CD4-positive, alpha-beta T cell (primary cell): ENCODE results near the gene LAMP2. TPM values are rescaled to one million over a fixed set of nuclear protein-coding genes. Genes with fewer than 3 reads are reported as not detected.
"Not testable (repeated sequence)": the region's sequence is repeated elsewhere in the genome, so short reads cannot be mapped to it uniquely, and the experiment has no call there.

ENCODE experiments used
- ATAC-seq: fragments of 200-7000 bp; cut with Tn5 transposase; one replicate; pipeline ENCODE4 v1.10.0; 2022; ENCODE audit warnings: mild to moderate bottlenecking; ENCODE audit not compliant: poor library complexity
- CTCF ChIA-PET: fragments of 350-600 bp; sonication (Branson Sonifier 250); formaldehyde crosslinking; loops from one replicate; lab custom pipeline; 2021; ENCODE audit warnings: antibody characterized with exemption, inconsistent platforms; lab: Charles Lee
- POLR2A ChIA-PET: fragments of 350-600 bp; sonication (Branson Sonifier 250); formaldehyde crosslinking; loops from one replicate; lab custom pipeline; 2021; ENCODE audit warnings: antibody characterized with exemption, inconsistent platforms; lab: Charles Lee
- DNase-seq, 14 experiments: peaks; one replicate each; pipeline ENCODE4 v3.0.0-alpha.2; 2013 to 2020; ENCODE audit warnings: mixed read lengths in 2 of 14
- H3K27ac ChIP-seq, 2 donors: one replicate each; pipeline versions ENCODE4 v1.5.1 to v1.7.0; 2013; ENCODE audit warnings: low read length in 2 of 2, low read depth in 1 of 2, mild to moderate bottlenecking in 1 of 2
- H3K27me3 ChIP-seq, 2 experiments: 1 replicate in 1 of 2; 2 replicates in 1 of 2; pipeline versions ENCODE4 v1.6.1 to v1.7.0; 2013; ENCODE audit warnings: low read length in 2 of 2, control low read depth in 1 of 2, mild to moderate bottlenecking in 1 of 2, moderate library complexity in 1 of 2; ENCODE audit not compliant: insufficient read depth in 2 of 2, control insufficient read depth in 1 of 2
- H3K36me3 ChIP-seq: one replicate; pipeline ENCODE4 v1.6.1; 2013; ENCODE audit warnings: low read length, control low read depth; ENCODE audit not compliant: insufficient read depth
- H3K4me1 ChIP-seq: one replicate; pipeline ENCODE4 v1.6.1; 2013; ENCODE audit warnings: low read length, control low read depth; ENCODE audit not compliant: insufficient read depth
- H3K4me3 ChIP-seq: one replicate; pipeline ENCODE4 v1.5.1; 2013; ENCODE audit warnings: mild to moderate bottlenecking, low read length, moderate library complexity
- H3K9me3 ChIP-seq, 2 experiments: 1 replicate in 1 of 2; 2 replicates in 1 of 2; pipeline versions ENCODE4 v1.6.1 to v1.7.0; 2013; ENCODE audit warnings: low read length in 2 of 2, mild to moderate bottlenecking in 2 of 2, control low read depth in 1 of 2, moderate library complexity in 1 of 2; ENCODE audit not compliant: control insufficient read depth in 1 of 2, insufficient read depth in 1 of 2
- H3K27ac Mint-ChIP-seq: one replicate; pipeline ENCODE4 v1.8.0; 2020; ENCODE audit warnings: mixed read lengths
- H3K27me3 Mint-ChIP-seq: one replicate; pipeline ENCODE4 v1.8.0; 2021; ENCODE audit warnings: mixed read lengths
- H3K36me3 Mint-ChIP-seq: one replicate; pipeline ENCODE4 v1.8.0; 2021; ENCODE audit warnings: low read depth, mixed read lengths
- H3K4me1 Mint-ChIP-seq: one replicate; pipeline ENCODE4 v1.8.0; 2021; ENCODE audit warnings: low read depth, mixed read lengths
- H3K4me3 Mint-ChIP-seq: one replicate; pipeline ENCODE4 v1.8.0; 2020; ENCODE audit warnings: mild to moderate bottlenecking, mixed read lengths
- H3K9me3 Mint-ChIP-seq: one replicate; pipeline ENCODE4 v1.8.0; 2020; ENCODE audit warnings: mixed read lengths
- intact Hi-C, 2 experiments: fragments of 100-400 bp; cut with DNase I in 1 of 2; cut with micrococcal nuclease in 1 of 2; formaldehyde crosslinking; loops; one replicate each; pipeline versions ENCODE4 v1.15.1 to v1.9.0; 2023 to 2025; cut with DNase I, micrococcal nuclease
- total RNA-seq, 174 experiments: library from RNA in 2 of 174; stranded (reverse) in 2 of 174; gene quantifications; one replicate each; pipeline ENCODE4 v1.2.3 and lab custom pipeline; 2021 to 2026
- TF ChIP-seq, protein P1 (sequence below): fragments of 200-600 bp; IDR thresholded peaks from one replicate; pipeline ENCODE4 v1.8.0; 2022; ENCODE audit warnings: antibody characterized with exemption, mild to moderate bottlenecking

The LAMP2 gene
- total RNA-seq, 2 experiments from 2014 or later = 13.4 to 15.4 TPM

DNA sequence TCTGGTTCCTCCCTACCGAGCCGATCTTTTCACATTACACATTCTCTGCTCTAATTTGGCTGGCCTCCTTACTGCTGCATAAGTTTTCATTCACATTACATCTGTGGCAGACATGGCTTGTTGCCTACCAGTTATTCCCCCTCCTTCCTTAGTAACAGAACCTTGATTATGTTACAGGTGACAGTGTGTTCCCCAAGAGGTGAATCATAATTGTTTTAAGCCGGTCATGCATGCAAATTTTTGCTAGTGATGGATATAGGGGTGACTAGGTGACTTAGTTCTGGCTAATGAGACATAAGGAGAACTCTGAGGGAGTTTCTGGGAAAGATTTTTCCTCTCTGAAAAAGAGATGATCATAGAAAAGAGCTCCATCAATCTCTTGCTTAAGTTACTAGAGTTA is 8.4 kb upstream of the LAMP2 start:
- no peaks in the 10 kb centered on the region for H3K27me3 Mint-ChIP-seq
- CTCF ChIA-PET = interaction anchor here (1.7 kb wide), 1 partner anchor 8 kb away, joined by 4 read pairs; no protein-coding TSS in a partner anchor
- H3K4me1 ChIP-seq = no peaks in the 10 kb centered on the region
- no peaks in the 10 kb centered on the region for H3K36me3 Mint-ChIP-seq
- ATAC-seq (no peak), DNase-seq (no peak)
- no peaks in the 10 kb centered on the region for H3K9me3 Mint-ChIP-seq
- no peaks in the 10 kb centered on the region for H3K27me3 ChIP-seq
- no peak overlapping the region for H3K27ac ChIP-seq
- H3K9me3 ChIP-seq = no peaks in the 10 kb centered on the region
- no peaks in the 10 kb centered on the region for H3K36me3 ChIP-seq
- TF ChIP-seq, protein P1, sequence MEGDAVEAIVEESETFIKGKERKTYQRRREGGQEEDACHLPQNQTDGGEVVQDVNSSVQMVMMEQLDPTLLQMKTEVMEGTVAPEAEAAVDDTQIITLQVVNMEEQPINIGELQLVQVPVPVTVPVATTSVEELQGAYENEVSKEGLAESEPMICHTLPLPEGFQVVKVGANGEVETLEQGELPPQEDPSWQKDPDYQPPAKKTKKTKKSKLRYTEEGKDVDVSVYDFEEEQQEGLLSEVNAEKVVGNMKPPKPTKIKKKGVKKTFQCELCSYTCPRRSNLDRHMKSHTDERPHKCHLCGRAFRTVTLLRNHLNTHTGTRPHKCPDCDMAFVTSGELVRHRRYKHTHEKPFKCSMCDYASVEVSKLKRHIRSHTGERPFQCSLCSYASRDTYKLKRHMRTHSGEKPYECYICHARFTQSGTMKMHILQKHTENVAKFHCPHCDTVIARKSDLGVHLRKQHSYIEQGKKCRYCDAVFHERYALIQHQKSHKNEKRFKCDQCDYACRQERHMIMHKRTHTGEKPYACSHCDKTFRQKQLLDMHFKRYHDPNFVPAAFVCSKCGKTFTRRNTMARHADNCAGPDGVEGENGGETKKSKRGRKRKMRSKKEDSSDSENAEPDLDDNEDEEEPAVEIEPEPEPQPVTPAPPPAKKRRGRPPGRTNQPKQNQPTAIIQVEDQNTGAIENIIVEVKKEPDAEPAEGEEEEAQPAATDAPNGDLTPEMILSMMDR = no peak
- POLR2A ChIA-PET = interaction anchor here (0.7 kb wide), 1 partner anchor 25 kb away, joined by 4 read pairs; no protein-coding TSS in a partner anchor
- no peaks in the 10 kb centered on the region for H3K4me1 Mint-ChIP-seq
- H3K4me3 Mint-ChIP-seq = no peak overlapping the region
- H3K27ac Mint-ChIP-seq = no peak overlapping the region
- no peak overlapping the region for H3K4me3 ChIP-seq
- intact Hi-C loops = loop anchor here in 1 of 2 experiments (2.0 kb wide), 1 partner anchor 99 kb away; no protein-coding TSS in a partner anchor

DNA sequence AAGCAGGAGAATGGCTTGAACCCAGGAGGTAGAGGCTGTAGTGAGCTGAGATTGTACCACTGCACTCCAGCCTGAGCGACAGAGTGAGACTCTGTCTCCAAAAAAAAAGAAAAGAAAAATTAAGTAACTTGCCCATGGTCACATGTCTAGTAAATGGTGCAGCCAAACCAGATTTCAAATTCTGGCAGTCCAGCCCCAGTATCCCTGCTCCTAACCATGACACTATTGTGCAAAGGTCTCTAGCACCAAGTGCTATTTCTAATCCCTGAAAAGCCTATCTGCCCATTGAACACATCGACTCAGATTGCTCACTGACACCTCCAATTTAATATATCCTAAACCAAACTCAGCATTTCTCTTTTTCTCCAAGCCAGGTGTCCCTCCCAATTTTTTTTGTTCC is 7.6 kb upstream of the LAMP2 start:
- ChIA-PET CTCF (interaction anchor here (1.2 to 1.7 kb wide), 2 partner anchors 9 to 96 kb away, joined by 3 to 4 read pairs; no protein-coding TSS in a partner anchor), POLR2A (interaction anchor here (0.7 kb wide), 1 partner anchor 24 kb away, joined by 4 read pairs; no protein-coding TSS in a partner anchor)
- ATAC-seq = no peak

DNA sequence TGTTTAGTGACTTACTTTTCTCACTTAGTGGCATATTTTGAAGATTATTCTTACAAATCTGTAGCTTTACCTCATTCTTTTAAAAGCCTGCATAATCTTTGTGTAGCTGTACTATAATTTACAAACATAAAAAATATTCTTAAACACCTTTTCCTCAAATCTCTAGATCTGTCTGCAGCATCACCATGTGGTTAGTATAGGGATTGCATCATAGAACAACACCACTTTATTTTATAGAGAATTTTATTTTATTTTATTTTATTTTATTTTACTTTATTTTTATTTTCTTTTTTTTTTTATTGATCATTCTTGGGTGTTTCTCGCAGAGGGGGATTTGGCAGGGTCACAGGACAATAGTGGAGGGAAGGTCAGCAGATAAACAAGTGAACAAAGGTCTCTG is 6.4 kb upstream of the LAMP2 start:
- H3K4me3 Mint-ChIP-seq, H3K27ac ChIP-seq, H3K9me3 ChIP-seq, H3K4me1 ChIP-seq, H3K27ac Mint-ChIP-seq, H3K4me1 Mint-ChIP-seq, H3K27me3 ChIP-seq, H3K9me3 Mint-ChIP-seq, H3K36me3 Mint-ChIP-seq, H3K27me3 Mint-ChIP-seq, H3K4me3 ChIP-seq, H3K36me3 ChIP-seq: not testable (repeated sequence)
- intact Hi-C loops = loop anchor here in 1 of 2 experiments (1.0 kb wide), 1 partner anchor 95 kb away; no protein-coding TSS in a partner anchor
- ATAC-seq = peak; percentile 49
- peak in 3 of 14 experiments; percentile 44 to 55 (median 54) for DNase-seq
- CTCF ChIA-PET = interaction anchor here (0.6 to 1.8 kb wide), 7 partner anchors 10 to 166 kb away, joined by 3 to 5 read pairs (median 4); no protein-coding TSS in a partner anchor
- TF ChIP-seq, protein P1 = peak; percentile 61
- POLR2A ChIA-PET = interaction anchor here (1.0 kb wide), 1 partner anchor 18 kb away, joined by 4 read pairs; no protein-coding TSS in a partner anchor

More for the DNA sequence above, 7.6 kb upstream of the LAMP2 start:
- intact Hi-C loops = loop anchor here in 1 of 2 experiments (2.0 kb wide), 1 partner anchor 98 kb away; no protein-coding TSS in a partner anchor
- H3K9me3 ChIP-seq = no peaks in the 10 kb centered on the region
- TF ChIP-seq, protein P1 = no peak
- Mint-ChIP-seq H3K27ac (no peak overlapping the region), H3K4me1 (no peaks in the 10 kb centered on the region), H3K27me3 (no peaks in the 10 kb centered on the region), H3K4me3 (no peak overlapping the region), H3K9me3 (no peaks in the 10 kb centered on the region), H3K36me3 (no peaks in the 10 kb centered on the region)
- no peak overlapping the region for H3K4me3 ChIP-seq
- H3K27ac ChIP-seq = no peak overlapping the region
- H3K27me3 ChIP-seq = no peaks in the 10 kb centered on the region
- H3K36me3 ChIP-seq = no peaks in the 10 kb centered on the region
- no peak for DNase-seq
- H3K4me1 ChIP-seq = no peaks in the 10 kb centered on the region
